ENCODE data around the gene SLC38A1.

- TF ChIP-seq CTCF (IDR thresholded peaks at IDR 0.05) (no peak), POLR2A (IDR thresholded peaks at IDR 0.05) (no peak)
Measured at GRCh38 chr12:46174061-46174662, 94.7 kb downstream of the SLC38A1 start.
